GM18502 (cell line): ENCODE measurements around the gene HOXB8.

Source experiments
- ATAC-seq: cut with Tn5 transposase; IDR thresholded peaks from one replicate; pipeline ENCODE4 v1.9.1; 2021; ENCODE audit warnings: mild to moderate bottlenecking; ENCODE audit not compliant: unreplicated experiment, poor library complexity

The HOXB8 gene

DNA sequence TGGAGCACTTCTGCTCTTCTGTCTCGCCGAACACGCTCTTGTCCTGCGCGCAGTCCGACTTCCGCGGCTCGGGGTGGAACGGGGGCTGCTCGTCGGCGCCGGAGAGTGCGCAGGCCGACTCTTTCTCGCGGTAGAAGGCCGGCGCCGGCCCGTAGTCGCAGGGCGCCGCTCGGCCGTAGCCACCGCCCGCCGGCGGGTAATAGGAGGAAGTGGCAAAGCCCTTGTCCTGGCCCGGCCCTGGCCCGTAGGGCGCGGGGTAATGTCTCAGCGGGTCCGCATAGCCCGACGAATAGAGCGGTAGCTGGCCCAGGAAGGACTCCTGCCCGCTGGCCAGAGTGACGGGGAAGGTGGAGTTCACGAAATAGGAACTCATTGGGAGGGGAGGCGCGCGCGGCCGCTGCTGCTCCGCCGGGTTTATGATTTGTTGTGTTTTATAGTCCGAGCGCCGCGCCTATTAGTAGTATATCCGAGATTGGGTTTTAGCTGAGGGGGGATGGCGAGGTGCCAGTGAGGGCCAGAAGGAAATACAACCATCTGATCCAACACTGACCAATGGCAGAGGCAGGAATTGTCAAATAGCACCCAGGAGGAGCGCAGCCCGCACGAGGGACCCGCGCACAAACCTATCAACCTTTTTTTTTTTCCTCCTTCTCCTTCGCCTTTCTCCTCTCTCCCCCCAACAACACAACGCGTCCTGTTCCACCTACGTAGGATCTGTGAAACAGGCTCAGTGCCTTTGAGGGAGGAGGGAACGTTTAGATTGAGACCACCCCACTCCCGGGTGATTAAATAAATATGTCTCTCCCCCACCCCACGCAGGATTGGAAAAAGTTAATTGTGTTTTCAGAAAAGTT lies 17.1 kb downstream of the HOXB8 start:
- ATAC-seq = no peak

GRCh38 chr17:48597528-48597777 lies 17.6 kb downstream of the HOXB8 start:
- no peak for ATAC-seq

GRCh38 chr17:48596735-48597527 lies 18.2 kb downstream of the HOXB8 start:
- no peak for ATAC-seq

DNA sequence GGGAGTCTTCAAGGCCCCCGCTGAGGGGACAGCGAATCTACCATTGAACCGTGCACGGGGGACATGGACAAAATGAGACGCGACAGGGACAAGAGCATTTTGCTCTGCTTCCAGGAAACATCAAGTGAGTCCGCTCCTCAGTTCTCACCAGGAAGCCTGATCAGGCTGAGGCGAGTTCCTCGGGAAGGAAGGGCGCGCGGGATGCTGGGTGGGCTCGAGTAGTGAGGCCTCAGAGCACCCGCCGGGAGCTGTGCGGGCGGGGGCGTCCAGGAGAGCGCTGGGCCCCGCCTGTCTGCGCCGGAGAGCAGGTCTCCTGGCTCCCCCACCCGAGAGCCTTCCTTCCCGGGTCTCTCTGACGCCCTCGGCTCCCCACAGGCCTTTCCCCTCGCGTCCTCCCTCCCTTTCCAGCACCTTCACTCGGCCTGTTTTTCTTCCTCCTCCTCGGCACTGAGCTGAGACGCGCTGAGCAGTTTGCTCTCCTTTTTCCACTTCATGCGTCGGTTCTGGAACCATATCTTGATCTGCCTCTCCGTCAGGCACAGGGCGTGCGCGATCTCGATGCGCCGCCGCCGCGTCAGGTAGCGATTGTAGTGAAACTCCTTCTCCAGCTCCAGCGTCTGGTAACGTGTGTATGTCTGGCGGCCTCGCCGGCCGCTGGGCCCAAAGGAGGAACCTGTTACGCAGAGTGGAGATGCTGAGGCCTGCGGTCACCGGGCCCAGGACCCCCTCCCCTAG lies 18.9 kb downstream of the HOXB8 start:
- no peak for ATAC-seq

- no peak for ATAC-seq
These were observed 19.7 kb downstream of the HOXB8 start for GRCh38 chr17:48595278-48595999.

DNA sequence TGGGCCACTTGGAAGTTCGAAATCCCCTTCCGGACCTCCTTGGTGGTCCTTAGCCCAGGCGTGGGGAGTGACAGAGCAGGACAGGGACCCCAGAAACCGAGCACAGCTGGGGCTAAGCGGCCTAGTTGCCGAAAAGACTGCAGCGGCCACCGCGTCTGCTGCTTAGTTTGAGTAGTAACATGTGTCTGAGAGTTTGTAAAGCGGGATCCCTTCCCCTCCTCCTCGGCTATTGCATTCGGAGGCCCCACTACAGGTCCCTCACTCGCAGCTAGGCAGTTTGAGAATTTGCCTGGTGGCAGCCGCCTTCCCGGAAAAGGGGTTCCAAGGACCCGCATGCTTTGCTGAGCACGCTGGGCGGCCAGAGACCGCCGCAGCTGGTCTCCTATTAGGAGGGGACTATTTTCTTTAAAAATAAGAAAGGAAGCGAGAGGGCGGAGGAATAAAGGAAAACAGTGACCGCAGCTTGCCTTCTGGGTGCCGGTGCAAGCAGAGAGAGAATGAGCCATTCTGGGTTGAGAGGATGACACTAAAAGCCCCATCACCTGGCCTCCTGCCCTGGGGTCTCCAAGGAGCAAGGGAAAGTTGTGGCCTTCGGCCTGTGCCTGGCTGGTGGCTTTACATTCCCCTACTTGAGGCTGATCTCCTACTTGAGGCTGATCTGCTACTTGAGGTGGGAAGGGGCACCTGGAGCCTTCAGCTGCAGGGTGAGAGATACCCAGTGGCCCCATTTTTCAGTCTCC lies 20.4 kb downstream of the HOXB8 start:
- no peak for ATAC-seq

DNA sequence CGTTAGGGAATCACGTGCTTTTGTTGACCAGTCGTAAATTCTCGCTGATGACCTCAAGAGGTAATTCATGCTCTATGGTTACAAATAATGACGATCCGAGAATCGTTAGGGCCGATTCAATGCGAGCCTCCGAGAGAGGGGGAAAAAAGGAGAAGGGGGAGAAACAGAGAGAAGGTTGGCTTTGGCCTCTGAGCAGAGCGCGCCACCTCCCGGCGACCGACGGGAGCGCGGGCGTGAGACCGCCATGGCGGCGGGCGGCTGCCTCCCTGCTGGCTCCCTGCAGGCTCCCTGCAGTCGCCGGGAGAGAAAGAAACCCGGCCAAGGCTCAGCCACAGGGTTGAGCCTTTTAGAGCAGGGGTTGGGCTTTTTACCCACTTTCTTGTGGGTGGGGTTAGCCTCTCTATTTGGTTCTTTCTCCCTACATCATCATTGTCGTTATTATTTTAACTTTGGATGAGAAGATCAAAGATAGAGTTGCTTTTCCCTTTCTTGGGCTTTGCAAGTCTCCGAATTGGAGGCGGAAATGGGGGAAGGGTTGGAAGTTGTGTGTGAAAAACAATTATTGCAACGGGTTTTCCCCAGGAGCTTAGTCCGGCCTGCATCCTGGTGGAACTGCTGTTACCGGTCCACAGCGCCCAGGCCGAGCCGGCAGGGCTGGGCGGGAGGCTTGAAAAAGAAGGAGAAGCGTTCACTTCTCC lies 21.1 kb downstream of the HOXB8 start:
- no peak for ATAC-seq

DNA sequence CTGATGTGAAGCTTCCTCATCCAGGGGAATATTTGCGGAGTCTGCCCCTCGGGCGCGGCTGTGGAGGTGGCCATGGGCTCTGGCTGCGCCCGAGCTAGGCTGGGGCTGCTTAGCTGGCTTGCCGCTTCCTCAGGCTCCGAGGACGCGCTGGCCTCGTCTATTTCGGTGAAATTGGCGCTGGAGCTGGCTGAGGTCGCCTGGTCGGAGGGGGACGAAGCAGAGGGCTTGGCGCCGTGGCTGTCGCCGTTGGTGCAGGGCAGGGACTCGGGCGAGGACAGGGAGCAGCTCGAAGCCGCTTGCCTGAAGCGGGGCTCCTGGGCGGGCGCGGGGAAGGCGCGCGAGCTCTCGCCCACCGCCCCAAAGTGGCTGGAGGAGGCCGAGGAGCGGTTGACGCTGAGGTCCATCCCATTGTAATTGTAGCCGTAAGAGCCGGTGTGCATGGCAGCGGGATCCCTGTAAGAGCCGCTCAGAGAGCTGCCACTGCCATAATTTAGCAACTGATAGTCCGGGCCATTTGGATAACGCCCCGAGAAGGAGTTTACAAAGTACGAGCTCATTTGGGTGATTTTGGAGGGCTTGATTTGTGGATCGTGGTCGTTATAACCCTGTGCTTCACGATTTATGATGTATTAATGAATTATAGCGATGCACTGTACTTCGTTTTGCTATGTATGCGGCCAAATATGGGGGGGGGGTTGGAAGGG lies 21.8 kb downstream of the HOXB8 start, which contains the start of gene HOXB5:
Gene HOXB5 (minus strand): TSS at position 654 of the 704 bp plus-strand sequence. CDS start 97 bp downstream, at position 557.
- no peak for ATAC-seq

DNA sequence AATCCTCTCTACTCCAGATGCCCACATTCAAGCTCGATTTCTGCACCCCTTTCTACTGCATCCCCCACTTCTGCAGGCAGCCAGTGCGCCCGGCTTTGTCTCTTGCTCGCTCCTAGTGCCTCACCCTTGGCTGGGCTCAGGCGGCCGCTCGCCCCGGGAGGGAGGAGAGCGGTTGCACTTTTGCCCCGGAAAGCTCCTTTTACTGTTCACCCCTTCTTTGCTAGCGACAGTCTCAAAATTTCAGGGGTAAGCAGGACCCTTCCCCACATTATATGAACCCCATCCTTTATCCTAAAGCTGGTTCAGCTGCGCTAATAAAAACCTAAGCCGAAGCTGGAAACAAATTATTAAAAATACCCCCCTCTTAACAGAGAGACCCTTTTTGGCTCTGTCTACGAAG lies 22.5 kb downstream of the HOXB8 start:
- no peak for ATAC-seq

DNA sequence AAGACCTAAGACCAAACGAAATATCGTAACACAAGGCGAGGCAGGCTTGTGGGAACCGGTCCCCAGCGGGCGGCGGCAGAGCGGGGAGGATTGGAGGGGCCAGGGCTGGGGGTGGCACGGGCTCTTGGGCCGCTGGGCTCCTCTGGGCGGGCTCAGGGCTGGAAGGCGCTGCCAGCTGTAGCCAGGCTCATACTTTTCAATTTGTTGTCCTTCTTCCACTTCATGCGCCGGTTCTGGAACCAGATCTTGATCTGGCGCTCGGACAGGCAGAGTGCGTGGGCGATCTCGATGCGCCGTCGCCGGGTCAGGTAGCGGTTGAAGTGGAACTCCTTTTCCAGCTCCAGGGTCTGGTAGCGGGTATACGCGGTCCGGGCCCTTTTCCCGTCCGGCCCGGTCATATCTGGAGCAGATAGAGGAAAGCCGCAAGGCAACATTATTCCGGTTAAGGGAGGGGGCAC lies 23.0 kb downstream of the HOXB8 start:
- no peak for ATAC-seq

- ATAC-seq = no peak
These were observed 23.6 kb downstream of the HOXB8 start for GRCh38 chr17:48591255-48592056.

DNA sequence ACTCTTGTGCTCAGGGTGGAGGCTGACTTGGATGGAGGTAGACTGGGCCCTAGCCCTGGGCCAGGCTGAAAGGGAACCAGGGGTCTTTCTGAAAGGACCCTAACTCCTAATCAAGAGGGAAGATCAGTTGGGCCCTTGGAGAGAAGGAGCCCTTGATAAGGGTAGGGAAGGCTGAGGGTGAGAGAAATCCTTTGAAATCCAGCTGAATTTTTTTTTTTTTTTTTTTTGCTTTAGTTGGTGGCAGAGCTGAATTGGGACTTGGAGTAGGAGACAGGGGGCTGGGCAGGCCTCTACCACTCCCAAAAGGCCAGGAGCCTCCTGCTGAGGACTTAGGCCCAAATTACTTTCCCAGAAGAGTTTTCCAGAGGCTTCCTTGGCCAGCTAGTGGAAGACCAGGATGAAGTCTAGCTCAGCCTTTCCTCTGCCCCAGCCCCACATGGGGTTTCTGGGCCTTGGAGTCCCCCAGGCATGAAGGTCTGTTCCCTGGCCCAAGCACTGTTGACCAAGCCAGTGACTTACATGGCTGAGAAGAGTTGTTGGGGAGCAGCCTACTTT lies 24.4 kb downstream of the HOXB8 start:
- ATAC-seq = no peak

GRCh38 chr17:48589831-48590606 lies 25.1 kb downstream of the HOXB8 start, which contains the start of gene HOXB3:
Gene HOXB3, minus strand, starts transcription at chr17:48590241. Its CDS starts 37,767 bp downstream, at chr17:48552474.
- no peak for ATAC-seq

DNA sequence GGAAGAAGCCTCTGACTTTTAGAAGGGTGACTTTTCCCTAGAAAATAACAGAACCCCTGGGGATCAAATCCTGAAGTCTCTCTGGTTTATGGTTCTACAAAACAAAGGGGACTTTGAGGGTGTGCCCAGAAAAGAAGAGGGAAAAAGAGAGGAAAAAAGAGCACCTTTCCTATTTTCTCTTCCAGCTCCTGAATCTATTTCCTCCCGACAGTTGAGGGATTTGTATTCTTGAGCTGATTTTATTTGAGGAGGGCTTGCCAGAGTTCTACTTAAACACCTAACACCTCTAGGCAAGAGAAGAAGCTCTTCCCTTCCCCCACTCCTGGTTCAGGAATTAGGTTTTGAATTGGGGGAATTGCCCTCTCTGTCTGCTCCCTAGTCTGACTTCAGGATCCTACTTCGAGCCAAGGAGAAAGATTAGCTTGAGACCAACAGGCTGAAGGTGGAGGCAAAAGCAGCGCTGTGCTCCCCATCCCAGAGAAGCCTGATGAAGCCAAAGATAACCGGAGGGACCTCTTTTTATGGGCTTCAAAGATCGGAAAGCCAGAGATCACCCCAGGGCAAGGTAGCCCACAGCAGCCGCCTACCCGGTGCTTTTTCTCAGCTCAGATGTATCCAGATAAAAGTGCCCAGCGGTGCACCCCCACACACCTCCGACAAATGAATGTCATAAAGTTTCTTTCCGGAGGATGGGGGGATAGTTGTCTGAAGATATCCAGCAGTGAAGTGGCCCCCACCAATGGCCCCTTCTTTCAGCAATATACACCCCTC lies 25.8 kb downstream of the HOXB8 start:
- ATAC-seq = no peak

GRCh38 chr17:48588528-48588927 lies 26.6 kb downstream of the HOXB8 start:
- ATAC-seq = no peak

- ATAC-seq = no peak
These were observed 27.0 kb downstream of the HOXB8 start for GRCh38 chr17:48588074-48588415.
